GM21515 (cell line): ENCODE results near the gene C4BPA.

Experiments used
- ATAC-seq: cut with Tn5 transposase; IDR thresholded peaks from one replicate; pipeline ENCODE4 v1.9.1; 2021; ENCODE audit not compliant: unreplicated experiment

C4BPA gene

DNA sequence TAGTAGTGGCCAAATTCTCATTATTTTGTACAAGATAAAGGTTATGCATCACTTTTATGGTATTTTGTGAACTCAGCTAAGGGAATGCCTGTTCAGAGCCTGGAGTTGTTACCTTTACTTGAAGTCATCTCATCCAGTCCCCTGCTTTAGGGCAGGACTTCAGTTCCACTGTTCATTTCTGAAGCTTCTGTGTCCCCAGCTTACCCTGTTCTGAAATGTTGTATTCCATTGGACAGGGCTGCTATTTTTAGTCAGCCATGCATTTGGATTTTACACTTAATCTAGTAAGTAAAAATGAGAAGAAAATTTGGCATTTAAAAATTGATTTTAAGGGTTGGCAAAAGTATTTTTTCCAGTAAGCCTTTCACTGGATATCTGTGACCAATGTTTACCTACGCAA, 27.0 kb upstream of the C4BPA start:
- ATAC-seq, result no peak

DNA sequence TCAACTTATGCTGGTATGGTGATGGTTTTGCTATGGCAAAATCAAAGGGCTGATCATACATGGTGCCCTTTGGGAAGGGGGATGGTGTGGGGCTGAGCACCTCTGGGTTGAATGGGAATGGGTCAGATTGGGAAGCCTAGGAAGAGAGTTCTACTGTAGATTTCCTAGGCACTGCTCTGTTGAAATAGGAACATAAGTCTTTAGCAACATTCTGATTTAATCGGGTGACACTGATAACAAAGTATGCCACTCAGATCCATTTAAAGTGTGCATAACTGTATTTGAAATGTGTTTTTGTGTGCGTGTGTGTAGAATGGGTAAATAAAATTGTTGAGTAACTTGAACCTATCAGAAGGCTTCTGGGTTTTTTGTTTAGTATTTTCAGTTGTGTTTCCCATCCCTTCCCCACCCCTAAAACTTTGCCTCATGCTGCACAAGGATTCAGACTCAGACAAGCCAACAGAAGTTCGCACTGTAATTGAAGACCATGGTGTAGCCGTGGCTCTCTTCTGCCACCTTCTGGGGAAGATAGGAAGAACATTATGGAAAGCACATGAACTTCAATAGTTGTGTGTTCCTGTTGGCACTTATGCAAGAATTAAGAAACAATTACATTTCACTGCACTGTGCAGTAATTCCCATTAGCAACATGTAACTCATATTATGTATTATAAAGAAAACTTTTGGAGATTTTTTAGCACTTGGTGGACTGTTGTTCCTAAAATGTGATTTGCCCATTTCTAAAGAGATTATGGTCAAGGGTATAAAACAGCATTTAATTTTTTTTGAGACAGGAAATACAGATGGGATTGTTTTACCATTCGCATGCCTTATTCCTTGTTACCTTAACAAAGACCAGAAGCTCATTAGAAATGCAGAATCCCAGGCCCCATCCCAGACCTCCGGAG, 26.3 kb upstream of the C4BPA start:
- ATAC-seq, result no peak

DNA sequence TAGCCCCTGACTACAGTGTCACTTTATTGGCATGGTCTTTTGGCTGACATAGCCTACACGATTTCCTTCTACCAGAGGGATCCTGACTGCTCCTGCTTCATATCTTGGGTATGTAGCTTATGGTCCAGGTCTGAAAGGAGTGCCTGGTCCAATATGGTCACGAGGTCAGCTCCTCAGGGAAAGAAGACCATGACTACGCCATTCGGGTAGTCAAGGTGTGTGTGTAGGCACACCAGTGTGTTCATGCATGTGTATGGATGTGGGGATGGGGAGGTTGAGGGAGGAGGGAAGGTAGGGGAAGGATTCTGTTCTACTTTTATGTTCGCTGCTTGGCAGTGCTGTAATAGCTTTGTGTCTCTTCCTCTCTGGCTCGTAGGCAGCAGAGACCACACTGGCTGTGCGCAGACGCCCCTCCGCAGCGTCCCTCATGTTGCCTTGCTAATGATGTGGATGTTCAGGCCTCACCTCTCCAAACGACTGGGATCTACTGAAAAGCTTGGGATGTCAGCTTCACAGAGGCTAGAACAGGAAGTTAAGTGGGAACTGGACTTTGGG, 25.4 kb upstream of the C4BPA start:
- ATAC-seq, result no peak

DNA sequence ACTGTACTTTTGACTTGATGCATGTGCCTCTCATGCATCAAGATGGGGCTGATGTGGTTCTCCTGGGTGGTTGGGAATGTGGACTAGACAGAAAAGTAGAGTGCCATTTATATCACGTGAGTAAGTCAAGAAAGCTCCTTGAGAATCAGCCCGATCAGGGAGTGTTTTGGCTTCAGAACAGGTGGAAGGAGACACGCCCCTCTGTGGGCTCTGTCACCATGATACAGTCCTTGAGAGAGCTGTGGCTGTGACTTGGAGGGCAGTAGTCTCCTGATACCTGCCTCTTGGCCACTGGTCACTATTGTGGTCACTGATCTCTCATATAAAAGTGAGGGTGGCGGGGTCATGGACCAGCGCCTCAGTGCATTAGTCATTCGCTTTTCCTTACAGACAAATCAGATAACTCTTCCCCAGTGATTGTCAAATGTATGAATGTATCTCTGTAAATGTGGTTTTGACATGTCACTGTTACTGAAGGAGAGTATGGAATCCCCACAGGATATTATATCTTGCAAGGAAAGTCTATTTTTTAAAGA, 24.3 kb upstream of the C4BPA start:
- ATAC-seq, result no peak

DNA sequence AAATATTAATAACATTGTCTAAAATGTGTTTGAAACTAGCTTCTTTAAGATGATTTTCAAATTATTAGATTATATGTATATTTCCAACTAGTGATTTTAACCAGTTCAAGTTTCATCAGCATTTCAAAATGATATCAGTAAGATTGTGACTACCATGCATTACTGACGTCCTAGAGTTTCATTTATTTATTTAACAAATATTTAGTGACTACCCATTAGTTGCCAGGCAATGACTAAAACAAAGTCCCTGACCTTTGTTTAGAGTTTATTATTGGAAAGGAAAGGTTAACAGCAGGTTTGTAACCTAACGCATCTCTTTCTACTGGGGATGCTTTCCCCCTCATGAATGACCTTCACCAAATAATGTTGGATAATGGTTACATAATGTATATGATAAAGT, 22.9 kb upstream of the C4BPA start:
- ATAC-seq, result no peak

DNA sequence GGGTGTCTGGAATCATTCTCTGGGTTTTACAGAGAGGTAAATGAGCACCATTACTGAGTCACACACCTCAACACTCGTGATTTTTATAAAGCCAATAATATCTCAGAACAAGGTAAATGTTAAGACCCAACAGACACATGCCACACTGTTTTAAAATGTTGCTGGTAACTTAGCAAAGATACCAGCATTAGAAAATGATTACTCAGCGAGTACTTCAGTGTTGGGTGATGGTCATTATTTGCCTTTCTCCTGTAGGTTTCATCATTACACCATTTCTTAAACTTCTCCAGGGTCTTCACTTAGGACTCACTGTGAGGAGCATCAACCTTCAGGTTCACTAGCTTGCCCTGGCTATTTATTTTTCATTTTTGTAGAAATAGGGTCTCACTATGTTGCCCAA, 22.2 kb upstream of the C4BPA start:
- ATAC-seq, result no peak

DNA sequence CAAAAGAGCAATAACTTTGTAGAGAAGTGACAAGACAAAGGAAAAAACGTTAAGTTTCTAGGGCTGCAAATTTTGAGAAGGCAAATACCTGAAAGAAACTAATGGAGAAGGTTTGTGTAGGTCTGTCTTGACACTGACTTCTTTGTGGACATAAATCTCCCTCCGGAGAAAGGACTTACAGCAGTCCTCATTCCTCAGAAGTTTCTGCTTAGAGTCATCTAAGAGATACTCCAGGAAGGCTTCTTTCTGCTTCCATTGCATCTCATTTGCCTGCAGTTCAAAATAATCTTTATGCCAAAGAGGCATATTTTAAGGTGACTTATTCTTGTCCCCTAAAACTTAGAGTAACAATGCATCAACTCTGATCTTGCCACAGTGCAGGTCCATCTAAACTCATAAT, 19.8 kb upstream of the C4BPA start:
- ATAC-seq, result no peak

DNA sequence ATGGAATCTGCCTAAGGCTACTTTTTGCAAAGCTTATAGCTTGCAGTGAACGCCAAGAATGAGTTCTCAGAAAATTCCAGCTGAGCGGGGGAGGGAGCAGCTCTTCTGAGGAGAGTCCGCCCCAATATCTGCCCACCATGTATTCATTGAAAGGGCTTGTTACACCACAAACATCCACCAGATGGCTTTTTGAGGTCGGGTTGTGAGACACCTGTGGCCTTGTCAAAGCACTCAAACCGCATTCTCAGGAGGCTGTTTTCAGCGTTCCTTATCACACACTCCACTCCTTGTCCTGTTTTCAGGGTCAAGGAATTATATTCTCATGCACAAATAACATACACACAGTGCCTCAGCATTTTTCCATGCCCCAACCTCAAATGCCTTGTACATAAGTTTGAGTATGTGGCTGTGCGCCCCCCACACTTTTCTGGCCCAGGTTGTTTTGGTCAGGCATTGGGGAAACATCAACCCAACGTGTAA, 19.3 kb upstream of the C4BPA start:
- peak; percentile 82 for ATAC-seq

DNA sequence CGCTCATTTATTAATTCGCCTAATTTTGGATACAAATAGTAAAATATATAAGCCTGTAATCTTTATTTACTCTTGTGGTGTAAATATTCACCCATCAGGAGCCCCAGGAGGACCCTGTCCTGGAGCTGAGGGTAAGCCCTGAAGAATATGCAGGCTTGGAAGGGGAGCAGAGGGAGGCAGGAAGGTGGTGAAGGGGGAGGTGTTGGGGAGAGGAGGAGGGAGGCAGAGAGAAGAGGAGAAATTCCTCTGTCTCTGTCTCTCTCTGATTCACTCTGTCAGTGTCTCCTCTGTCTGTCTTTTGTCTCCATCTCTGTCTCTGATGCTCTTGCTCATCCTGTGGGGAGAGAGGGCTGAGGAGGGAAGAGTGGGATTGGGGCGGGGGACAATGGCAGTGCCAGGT, 18.1 kb upstream of the C4BPA start:
- no peak for ATAC-seq

DNA sequence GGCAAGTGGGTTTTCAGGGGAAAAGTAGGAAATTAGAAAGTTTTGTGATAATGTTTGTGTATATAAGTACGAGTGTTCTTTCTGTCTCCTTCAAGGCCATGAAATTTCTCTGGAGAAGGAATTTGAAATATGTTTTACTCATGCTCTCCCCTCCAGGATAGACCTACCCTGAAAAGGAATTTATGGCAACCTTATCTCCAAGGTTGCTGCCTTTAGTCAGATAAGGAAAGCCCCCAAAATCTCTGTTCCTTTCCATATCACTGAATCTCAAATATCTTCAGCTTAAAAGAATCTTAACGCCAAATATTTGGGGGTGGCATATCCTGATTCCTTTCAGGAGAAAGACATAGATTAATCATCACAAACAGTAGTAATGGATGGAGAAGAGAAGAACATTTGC, 15.9 kb upstream of the C4BPA start:
- ATAC-seq, result no peak

DNA sequence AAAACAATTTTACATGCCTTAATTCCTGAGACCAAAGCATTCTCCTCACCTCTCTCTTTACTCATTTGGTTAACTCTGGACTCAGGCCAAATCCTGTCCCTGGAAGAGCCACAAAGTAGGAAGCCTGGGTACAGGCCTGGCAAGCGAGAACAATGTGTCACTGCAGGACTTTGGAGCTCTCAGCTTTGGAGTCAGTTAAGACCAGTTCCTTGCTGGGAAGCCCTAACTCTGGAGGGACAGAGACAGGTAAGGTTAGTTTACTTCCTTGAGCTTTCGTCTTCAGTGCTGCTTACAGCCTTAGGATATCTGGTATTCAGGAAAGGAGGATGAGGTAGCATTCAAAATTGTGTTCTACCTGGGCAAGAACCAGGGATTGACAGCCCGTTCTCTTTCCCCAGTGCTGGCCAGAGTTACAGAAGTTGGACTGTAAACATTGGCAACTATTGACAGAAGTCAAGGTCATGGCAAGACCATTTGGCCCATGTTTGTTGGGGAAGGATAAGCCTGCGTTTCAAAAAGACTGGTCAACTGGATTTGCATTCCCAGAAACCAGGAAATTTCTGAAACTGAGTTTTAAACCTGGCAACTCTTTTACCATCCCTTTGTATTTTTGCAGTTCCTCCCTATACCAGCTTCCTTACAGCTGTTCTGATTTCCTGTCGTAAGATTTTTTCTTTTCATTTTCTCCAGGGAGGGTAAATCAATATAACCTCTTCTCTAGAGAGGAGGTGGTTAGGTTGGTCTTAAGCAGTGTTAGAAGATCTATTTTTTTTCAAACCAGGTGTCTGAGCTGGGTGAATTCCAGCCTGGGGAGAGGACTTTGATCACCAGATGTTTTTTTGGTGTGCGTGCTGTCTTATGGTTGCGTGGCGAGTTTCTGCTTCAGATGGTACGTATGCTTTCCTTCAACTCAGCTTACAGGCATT, 15.1 kb upstream of the C4BPA start, which contains the start of gene C4BPB:
TSS of gene C4BPB (plus strand) at position 160 of the 926 bp plus-strand sequence. CDS start at position 832, 672 bp downstream.
- ATAC-seq, result no peak

DNA sequence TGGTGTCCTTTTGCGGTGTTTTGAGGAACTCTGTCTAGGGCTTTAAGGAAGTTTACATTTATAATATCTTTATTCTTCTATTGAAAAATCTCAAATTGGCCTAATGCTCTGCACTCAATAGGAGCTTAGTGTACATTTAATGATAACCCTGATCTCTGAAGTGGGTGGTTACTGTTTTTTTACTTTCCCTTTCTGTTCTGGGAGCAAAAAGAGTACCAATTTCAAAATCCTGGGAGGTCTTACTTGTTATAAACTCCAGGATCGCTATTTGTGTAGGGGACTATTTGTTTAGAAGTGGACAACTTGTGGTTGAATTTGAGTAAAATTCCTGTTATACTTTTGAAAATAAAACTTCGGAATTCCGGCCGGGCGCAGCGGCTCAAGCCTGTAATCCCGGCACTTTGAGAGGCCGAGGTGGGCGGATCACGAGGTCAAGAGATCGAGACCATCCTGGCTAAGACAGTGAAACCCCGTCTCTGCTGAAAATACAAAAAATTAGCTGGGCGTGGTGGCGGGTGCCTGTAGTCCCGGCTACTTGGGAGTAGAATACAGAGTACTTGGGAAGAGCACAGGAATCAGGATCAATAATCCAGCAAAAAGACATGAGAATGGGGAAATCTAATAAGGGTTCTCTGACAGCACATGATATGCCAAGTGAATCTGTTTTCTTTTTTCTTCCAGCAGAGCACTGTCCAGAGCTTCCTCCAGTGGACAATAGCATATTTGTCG, 14.2 kb upstream of the C4BPA start:
- no peak for ATAC-seq

DNA sequence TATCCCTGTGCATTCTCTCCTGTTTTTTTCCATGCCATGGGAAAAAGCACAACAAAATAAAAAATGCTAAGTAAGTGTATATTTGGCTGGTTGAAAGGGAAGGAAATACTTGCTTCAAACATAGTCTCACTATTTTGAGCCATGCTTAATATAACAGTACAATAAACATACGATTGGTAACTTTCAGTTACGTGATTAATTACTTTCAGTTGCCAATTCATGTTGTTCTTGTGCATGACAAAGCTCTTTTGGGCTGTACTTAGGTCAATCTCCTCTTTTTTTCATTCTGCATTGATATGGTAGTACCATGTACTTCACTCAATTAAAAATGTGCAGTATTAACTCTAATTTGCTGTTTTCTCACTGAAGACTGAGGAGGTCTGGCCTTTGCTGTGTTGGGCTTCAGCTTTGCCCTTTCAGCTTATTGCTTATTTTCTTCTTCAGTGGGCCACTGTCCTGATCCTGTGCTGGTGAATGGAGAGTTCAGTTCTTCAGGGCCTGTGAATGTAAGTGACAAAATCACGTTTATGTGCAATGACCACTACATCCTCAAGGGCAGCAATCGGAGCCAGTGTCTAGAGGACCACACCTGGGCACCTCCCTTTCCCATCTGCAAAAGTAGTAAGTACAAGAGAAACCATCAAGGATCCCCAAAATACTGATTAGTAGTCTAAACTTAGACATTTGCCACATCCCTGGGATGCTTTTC, 12.7 kb upstream of the C4BPA start:
- ATAC-seq, result no peak

DNA sequence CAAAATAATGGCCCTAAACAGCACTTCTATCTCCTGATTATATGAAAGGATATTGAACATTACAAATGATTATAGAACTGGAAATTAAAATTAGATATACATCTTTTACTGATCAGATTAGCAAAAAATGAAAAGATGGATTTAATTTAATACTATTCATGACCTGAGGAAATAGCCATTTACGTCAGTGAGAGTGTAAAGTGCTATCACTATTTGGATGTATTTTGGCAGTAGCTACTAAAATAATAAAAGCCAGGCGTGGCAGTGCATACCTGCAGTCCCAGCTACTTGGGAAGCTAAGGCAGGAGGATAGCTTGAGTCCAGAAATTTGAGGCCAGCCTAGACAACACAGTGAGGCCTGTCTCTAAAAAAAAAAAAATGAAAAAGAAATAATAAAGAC, 10.1 kb upstream of the C4BPA start:
- ATAC-seq, result no peak

DNA sequence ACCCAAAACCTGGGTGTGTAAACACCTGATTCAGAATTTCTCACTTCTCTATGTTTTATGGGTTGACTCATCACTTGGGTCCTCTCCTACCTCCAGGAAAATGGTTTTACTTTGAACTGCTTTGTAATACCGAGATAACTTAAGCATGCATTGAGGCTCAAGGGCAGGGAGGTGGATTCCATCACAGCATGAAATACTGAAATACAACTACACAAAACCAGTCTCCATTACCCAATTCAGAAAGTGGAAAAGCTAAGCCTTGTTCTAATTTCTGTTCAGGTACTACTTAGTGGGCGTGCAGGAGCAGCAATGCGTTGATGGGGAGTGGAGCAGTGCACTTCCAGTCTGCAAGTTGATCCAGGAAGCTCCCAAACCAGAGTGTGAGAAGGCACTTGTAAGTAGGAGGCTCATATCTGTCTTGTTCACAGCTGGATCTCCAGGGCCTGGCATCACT, 6.1 kb upstream of the C4BPA start:
- ATAC-seq, result peak; percentile 86

DNA sequence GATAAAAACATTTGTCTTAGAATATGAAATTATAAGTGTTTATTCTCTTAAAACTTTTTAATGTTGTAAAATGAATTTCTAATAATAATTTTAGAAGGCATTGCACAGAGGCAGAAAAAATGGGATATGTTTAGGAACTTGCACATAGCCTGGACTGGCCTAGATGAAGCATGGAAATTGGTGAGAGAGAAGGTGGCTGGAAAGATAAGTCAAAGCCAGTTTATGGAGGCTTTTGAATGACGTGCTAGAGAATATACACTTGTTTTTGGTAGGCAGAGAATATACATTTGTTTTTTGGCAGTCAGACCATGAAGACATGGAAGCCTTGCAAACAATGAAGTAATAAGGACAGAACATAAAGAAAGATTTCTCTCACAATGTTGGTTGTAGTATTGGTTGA, 2.3 kb upstream of the C4BPA start:
- ATAC-seq, result no peak

DNA sequence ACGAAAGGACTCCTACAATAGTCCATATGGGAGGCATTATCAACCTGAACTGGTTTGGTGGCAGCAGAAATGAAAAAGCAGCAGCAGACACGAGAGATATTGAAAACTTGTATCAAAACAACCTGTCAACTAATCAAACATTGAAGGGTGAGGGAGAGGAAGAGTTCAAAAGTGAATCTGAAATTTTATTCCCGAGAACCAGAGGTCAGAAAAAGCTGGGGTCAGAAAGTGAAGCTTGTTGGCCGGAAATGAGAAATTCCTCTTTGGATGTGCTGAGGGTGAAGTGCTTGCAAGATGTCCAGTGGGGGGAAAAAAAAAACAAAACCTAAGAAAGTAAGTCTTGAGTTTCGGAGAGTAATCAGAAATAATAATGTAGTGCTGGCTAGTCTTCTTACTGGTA, 1.9 kb upstream of the C4BPA start:
- ATAC-seq, result no peak

DNA sequence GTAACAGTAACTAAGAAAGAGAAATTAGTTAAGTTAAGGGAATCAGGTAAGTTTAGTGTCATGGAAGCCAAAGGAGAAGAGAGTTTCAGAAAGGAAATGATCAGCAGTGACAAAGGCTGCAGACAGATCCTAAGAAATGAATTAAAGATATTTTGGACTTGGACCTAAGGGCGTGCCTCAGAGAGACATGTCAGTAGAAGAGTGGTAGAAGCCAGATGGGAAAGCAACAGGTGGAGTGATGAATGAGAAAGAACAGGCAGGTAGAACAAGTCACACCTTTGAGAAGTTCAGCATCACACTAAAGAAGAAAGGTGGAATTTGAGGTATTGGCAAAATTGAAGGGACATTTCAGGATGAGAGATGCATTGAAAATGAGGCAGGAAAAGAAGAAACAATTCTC, 1.4 kb upstream of the C4BPA start:
- ATAC-seq, result no peak

DNA sequence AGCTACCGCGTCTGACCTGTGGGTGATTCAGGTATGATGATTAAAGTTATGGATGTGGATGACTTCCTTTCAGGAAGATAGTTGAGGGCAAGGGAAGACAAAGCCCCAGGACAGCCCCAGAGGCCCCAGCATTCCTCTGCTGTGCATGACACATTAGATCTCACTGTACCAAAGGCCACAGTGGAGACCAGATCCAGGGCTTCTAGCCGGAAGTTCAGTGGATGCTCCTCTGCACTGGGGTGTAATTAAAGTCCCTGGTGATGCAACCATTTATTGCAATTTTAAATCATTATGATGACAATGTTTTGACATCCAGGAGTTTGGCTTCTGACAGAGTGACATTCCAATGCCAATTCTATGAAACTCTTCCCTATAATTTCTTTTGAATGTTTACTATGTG, 5.0 kb downstream of the C4BPA start:
- ATAC-seq, result no peak
